CD4-positive, alpha-beta T cell treated with Interleukin-17A for 4 hours (primary cell): Measurements from ENCODE around the gene MTUS2.

Experiments used
- DNase-seq: peaks from one replicate; pipeline ENCODE4 v3.0.0-alpha.2; 2020; ENCODE audit warnings: mixed read lengths

The MTUS2 gene

DNA sequence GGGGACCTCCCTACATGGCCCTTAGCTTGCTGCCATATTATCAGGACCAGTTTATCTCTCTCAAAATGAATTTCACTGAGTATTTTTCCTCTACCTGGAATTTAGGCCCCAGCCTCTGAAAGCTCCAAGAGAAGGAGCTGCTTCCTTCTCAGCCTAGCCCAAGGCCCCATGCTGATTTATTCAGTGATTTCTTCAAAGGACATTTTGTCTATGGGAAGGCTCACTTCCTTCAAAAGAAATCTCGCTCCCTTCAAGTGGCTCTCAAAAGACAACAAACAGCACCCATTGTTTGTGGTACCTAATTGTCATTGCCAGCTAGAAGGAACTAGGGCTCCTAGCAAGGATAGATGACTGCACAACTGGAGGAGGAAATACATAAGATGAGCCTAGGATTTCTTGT is 602.9 kb downstream of the MTUS2 start:
- no peak for DNase-seq

DNA sequence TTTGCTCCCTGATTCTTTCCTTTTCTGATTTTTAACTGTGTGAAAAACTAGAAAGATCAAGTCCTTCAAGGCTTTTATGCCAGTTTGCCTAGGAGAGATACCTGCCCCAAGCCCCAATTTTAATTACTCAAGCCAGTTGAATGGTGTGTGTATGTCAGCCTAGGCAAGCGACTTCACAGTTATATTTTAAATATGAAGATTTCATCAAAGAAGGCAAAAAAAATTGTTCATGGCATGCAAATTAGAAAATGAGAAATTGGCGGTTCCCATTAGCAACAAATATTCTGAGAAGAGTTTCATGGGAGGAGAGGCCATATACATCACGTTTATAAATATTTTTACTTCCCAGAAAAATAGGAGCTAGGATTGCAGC is 607.8 kb downstream of the MTUS2 start:
- DNase-seq: no peak

DNA sequence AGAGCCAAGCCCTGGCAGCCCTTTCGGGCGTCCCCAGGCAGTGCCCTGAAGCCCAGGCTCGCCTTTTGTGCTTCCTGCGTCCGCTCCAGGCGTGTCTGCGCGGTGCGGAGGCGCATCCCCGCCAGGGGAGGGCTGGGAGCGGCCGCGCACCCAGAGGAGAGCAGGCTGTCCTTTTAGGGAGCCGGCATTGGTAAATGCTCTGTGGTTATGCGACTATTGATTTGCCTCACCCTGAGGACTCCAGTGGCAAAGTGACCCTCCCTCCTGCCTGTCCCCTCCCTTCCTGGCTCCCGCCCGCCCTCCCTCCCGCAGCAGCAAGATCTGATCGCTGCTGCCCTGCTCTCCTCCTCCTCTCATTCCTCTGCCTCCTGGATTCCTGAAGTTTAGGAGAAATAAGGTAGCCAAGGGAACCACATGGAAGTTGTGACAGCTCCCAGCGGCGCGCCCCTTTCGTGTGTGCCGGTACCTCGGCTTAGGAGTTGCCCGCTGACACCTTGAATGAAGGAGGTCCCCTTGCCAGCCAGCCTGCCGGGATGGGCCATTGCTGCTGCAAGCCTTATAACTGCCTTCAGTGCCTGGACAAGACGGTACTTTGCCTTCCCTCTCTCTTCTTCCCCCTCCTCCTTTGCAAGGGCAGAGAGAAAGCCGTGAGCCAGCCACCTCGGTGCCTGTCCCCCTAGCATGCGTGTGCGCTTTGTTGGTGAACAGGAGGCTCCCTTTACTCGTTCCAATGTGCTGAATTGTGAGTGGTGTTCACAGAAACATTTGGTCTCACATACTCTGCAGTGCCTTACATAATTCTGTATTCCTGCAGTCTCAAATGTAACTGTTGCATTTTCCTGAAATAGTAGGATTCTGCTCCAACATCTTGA is 608.4 kb downstream of the MTUS2 start:
- no peak for DNase-seq

DNA sequence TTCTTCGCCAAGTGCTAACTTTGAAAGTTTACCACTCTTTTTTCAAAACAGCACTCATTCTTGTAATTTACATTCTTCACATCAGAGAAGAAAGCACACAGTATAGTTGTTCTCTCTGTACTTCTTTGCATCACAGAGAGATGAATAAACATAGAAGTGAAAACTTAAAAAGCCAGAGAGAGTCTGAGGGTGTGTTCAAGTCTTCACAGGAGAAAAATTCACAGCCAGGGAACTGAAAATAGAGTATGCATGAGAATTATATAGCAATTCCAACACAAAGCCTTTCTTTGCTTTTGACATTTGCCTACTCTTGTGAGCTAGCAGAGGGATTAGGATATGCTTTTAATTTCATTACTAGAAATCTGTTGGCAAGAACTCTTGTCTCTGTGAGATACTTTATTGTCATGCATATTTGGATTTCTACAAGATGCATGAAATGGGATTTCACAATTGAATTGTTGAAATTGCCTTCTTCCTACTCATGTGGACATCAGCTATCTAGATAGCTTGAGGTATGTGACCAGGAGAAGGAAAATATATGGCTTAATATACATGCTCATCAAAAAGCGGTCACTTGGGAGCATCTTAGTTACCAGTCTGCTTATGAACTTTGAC is 609.3 kb downstream of the MTUS2 start:
- DNase-seq: no peak

DNA sequence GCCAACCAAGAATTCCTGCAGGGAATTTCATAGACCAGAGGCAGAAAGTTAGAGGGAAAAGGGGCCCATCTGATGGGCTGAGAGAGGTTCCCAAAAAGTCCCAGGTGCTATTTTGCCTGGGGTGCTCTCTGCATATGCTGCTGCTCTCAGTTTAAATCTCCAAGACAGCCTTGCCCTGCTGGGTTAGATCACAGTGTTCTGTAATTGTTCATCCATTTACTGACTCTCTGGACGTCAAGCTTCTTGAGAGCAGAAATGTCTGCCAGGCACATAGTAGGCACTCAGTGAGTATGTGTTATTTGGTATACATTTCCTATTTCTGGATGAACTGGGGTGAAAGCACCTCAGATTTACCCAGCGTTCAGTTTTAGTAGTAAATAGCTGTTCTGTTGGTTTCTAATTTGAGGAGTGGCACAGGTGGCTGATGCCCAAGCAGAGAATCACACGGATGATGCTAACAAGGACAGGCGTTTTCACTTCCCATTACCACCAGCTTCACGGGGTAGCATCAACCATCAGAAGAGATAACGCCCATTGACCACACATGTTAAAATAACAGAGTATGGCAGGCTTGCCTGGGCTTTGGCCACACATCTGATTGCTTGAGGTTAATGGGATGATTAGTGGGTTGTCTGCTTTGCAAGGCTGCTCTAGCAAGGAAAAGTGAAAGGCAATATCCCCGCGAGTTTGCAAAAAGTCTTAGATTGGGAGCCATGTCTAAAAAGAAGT is 614.2 kb downstream of the MTUS2 start:
- DNase-seq: no peak

DNA sequence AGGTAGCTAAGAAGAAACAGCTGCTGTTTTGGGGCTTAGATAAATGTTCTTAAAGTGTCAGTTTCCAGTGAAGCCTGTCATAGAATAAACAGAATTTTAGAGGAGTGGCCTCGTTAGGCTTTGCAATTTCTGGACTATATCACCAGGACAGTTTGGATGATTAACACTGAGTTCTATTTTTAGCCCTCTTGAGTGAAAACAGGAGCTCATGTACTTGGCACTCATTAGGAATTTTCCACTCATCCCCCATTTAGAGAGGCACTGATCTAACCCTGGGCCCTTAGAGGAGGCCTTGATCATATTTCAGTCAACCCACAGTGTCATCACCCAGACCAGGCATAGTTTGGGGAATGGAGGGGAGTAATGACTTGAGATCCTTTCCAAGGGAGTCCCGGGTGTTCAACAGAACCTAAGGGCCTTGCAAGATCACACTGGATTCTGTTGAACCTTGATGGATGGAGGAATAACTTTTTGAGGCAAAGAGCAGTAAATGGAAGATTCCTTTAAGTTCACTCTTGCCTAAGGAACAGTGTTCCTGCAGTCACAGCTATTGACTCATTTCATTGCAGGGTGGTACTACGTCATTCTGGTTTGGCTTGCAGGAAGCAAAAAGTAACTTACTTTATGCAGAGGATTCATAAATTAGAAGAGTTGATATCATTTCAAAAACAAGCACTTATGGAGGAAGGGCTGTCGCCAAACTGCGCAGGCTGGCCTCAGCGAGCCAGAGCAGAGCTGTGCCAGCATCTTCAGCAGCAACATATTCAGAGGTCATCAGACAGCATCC is 615.2 kb downstream of the MTUS2 start:
- DNase-seq: no peak

DNA sequence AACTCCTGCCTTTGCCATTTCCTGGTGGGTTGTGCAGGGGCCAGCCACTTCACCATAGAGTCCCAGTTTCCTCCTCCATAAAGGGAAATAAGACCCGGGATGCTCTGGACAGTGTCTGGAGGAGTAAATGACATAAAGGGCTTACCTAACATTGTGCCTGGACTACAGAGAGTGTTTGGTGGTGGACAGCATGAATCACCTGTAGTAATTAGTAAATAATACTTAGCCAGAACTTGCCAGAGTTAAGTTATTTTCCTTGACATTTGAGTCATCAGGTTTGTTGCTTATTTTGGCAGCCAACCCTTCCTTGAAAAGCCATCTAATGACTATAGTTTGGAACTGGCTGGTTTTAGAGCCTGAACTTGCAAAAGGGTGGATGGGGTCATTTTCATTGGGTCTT is 616.2 kb downstream of the MTUS2 start:
- DNase-seq: no peak

DNA sequence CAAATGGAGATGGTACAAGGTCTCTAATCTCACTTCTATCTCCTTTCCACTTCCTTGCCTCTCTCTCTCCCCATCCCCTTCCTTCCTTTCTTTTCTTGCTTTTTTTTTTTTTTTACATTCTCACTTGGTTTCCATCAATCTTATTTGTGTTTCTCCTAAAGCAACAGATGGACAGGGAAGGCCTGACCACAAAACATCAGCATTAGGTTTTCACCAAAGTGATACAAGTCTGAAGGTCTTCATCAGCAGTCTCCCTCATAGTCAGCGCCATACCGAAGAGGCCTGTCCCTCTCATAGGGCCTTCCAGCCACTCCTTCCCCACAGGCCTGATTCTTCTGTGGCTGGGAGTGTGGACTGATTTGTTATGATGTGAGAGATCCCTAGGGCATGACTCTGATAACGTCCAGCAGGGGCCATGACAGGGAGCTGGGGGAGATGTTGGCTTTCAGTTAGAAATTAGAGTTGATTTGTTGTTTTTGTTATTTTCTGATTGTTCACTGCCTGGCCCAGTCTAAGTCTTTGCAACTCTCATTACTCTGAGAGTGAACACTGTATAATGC is 616.7 kb downstream of the MTUS2 start:
- no peak for DNase-seq

DNA sequence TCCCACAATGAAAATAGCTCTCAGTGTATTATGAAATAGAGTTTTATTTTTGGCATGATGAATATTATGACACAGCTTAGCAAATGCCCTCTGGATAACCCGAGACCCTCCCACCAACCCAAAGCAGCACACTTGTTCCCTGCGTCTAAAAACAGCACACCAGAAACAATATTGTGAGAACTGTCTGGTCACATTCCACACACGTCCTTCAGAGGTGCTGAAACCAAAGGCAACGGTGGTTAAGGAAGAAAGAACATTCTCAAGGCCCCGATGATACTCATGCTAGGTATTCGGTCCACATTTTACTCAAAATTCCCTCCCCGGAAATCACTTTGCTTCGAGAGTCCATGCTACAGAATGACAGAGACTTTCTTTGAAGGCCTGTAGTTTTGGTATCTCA is 618.6 kb downstream of the MTUS2 start:
- DNase-seq: no peak

DNA sequence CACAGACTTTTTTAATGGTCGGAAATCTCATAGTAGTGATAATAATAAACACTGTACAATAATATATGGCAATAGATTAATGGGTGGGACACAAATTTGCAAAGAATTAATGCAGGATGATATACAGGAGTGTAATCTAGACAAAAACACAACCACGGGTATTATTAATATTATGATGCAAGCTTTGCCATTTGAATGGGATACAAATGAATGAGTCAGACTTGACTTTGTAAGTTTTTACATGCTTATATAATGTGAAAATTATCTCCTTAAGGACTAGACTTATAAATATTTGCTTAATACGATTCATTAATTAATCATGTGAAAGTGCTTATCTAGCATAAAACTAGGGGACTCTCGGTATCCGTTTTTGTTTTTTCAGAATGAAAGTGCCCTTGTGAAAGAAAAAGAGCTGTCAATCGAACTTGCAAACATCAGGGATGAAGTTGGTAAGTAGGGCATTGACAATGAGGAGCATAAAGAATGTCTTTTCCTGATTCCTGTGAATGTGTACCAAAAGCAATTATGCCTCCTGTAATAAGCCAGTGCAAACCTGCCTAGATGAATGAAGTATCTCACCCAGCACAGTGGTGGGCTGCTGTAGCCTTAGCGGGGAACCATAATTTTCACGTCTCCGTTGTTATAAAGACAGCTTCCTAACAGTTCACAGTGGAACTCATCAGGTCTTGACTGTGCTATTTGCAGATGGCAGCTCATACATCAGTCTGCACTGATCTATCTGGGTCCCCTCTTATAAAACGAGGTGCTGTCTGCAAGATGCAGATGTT is 619.7 kb downstream of the MTUS2 start:
- no peak for DNase-seq

DNA sequence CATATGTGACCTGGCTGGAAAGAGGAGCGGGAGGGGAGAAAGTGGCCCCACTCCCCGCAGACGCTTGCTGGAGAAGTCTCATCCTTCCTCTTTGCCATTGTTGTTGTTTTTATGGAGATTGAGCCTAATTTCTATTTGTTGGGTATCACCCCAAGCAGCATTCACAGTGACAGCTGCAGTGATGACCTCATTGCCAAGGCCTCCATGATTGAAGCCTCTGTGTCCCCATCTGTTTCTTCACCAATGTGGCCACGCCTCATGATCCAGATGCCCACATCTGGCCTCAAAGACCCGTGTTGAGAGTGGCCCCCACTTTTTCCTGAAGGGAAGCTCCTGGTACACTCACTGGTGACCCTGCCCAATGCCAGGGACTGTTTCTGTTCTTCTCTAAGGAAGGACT is 621.2 kb downstream of the MTUS2 start:
- DNase-seq: no peak

DNA sequence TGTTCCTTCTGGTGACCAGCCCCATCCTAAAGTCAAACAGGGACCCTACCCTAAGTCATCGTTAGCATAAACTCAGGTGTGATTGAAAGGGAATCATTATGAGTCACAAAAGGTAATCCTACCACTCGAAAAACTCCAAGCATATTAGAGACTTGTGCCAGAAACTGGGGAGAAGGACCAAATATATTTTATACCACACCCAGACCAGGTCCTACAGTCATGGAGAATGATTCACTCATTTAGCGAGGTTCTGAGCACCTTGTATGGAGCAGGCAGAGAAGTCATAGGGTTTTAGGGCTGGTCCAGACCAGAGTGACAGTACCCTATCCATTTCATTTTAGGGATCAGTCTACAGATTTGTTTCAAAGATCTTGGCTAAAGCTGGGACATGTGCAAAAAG is 625.9 kb downstream of the MTUS2 start:
- no peak for DNase-seq

DNA sequence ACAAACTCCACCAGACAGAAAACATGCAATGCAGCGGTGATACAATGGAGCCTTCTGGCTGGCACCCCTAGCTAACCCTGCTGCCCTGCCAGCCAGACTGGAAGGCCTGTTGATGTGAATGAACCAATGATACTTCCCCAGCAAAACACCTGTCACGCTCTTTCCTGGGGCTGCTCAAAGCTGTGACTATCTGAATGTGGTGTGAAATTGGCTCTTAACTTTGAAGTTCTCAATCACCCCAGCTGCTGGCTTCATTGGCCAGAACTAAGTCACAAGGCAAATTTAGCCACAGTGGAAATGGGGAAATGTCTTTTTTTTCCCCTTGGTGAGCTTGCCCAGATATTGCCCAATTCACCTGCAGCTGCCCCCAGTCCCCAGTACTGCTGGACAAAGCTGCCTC is 628.0 kb downstream of the MTUS2 start:
- DNase-seq: no peak

DNA sequence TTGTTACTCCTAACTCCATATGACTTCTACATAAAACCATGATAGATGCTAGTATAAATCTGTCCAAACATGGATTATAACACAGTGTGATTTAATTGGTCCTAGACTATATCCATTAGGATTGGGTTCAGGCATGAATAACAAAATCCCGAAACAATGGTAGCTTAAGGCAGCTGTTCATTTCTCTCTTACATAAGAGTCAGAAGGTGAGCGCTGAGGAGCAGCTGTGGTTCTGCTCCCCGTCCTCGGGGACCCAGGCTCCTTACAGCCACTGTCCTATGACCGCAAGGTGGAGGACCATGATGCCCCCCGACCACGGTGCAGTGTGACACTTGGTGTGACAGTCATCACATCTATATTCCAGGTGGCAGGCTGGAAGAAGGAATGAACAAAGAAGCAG is 629.6 kb downstream of the MTUS2 start:
- no peak for DNase-seq

DNA sequence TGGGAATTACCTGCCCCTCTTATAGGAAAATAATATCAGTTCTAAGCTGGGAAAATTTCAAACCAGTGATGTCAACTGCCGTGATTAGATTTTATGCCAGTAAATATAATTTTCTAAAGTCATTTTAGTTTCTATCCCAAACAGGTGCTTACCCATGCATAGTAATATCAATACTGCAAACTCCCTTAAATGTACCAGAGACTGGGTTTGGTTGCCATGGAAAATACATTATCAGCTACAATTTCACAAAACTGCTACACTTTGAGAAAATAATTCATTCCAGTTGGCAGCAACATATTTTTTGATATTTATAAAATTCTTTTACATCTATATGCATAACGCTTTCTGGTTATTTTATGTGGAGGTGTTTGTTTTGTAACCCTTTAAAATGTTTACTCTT is 631.8 kb downstream of the MTUS2 start:
- DNase-seq: no peak

DNA sequence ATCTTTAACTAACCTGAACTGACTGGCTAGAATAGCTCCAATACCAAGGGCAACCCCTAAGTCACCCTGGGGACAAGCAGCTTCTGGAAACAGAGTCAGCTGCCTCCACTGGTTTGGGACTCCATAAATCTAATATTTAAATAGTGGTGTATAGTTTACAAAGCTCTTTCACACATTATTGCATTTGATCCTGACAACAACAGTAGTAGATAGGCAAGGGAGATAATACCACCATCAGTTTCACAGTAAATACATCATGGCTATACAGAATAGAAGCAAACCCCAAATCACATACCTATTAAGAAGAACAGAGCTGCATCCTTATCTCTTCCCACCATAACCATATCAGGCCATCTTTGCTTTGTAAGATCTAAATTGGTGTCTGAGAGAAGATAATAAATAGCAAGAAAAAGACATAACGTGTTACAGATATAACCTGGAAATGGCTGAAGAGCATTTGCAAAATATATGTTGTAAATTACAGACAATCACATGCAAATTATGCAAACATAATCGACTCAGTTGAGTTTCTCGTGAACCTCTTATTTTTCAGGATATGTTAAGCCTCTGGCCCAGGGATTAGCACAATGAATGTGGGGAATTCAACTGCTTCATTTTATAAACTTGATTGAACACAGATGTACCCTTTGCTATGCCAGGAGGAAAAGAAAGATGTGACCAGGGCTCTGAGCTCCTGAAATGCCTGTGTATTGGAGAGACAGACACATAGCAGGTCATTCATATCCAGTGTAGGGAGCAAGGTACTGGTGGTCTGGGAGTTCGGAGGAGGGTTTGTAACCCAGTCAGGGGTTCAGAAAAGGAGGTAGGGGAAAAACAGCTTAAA is 632.9 kb downstream of the MTUS2 start:
- DNase-seq: no peak

DNA sequence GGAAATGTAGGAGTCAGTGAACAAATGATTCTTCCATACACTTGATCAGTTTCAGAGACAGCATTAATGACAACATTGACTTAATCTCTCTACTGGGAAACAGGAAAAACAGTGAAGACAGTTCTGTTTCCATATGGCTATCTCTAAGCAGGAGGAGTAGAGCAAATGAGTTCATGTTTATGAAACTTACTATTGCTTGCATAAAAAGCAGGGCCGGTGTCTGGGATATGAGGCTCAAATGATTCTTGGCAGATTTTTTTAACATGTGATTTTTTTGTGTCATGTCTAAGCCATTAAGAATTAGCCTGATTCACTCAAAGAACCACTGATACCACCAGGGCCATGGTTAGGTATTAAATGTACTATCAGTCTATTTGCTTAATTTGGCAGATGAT is 633.5 kb downstream of the MTUS2 start:
- DNase-seq: no peak

DNA sequence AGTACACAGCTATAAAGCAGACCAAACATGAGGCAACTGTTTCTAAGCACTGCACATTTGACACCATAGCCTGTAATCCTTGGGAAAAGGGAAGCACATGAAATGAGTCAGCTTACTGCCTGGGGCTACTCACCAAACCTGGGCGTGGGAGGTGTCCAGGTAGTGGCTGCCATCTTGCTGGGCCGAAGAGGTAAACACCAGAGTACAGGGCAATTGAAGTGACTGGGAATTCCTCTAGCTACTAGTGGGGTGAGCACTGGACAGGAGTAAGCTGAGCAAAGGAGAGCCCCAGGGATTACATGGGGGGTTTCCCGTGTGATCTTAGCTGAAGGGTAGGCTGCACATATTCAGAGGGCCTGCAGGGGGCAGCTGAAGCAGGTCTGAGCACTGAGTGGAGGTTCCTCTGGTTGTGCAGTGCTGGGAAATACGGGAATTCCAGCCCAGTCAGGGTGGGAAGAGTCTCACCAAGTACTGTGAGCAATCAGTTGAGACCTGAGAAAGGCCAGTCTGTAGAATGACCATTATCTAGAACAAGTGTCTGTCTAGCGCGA is 634.9 kb downstream of the MTUS2 start:
- DNase-seq: no peak

DNA sequence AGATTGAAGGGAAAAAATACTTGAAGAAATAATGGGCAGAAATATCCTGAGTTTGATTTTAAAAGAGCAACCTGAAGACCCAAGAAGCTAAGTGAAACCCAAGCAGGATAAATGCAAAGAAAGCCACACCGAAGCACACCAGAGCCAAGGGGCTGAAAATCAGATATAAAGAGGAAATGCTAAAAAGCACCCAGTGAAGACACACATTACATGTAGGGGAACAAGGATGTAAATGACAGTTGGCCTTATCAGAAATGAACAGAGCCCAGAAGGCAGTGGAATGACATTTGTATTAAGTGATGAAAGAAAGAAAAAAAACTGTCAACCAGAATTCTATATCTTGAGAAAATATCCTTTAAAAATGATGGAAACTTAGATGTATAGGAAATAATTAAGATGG is 636.3 kb downstream of the MTUS2 start:
- DNase-seq: no peak

DNA sequence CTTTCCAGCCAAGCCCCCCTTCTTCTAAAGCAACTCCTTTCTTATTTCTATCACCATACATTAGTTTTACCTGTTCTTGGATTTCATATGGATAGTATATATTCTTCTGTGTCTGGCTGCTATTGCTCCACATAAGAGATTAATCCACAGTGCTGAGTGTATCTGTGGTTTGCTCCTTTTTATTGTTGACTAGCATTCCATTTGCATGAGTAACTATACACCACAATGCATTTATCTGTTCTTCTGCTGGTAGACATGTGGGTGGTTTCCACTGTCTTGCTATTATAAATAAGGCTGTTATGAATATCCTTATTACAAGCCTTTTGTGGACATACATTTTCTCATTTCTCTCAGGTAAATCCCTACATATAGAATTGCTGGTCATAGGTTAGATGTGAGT is 637.2 kb downstream of the MTUS2 start:
- no peak for DNase-seq

DNA sequence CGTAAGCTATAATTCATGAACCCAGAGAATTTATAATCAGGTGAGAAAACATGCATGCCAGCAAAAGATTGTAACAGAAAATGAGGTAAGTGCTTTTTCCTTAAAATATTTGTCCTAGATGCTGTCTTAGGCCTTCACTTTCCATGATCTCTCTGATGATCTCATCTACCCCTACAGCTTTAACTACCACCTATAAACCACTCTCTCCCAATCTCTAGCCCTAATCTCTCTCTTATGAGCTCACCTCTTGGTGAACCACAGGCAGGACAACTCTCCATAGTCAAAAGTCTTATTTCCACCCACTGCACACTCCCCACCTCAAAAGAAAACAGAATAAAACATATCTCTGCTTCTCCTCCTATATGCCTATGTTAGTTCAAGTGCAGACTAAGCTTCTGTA is 638.3 kb downstream of the MTUS2 start:
- DNase-seq: no peak
